ENCODE data around the gene CPXM2.

The CPXM2 gene

DNA sequence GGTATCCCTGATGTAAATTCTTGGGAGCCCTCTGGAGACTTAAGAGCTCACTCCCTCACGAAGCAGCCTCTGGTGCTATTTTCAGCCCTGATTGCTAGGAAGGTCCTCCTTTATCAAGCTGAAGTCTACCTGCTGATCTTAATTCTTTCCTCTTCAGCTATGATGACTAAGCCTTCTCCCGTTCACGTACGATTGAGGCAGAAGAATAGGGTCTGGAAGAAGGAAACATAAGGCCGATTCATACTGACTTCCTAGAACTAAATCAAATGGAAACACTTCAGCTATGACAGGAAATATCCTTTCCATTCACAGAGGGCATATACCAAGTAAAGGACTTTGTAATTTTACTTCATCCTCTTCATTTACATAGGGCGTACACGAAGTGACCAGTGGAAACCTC is 107.0 kb downstream of the CPXM2 start:
- H3K36me3 ChIP-seq (ENCODE audit: control insufficient read depth in 2 of 2, insufficient read depth in 2 of 2, low read length in 2 of 2), result peaks cover 8 to 27% of the 10 kb centered on the region in 2 donors
- no peaks in the 10 kb centered on the region for H3K27me3 ChIP-seq (ENCODE audit: control insufficient read depth in 1 of 2, insufficient read depth in 2 of 2, low read length in 2 of 2)
- no peaks in the 10 kb centered on the region for H3K9me3 ChIP-seq (ENCODE audit: control insufficient read depth in 2 of 2, low read length in 2 of 2)
- no peak overlapping the region for H3K27ac ChIP-seq (ENCODE audit: low read length)
- no peak overlapping the region for H3K4me3 ChIP-seq (ENCODE audit: low read length in 2 of 2)
- no peak overlapping the region for H3K9ac ChIP-seq (ENCODE audit: low read length in 2 of 2)
- peaks cover 19% of the 10 kb centered on the region for H3K4me1 ChIP-seq (ENCODE audit: control insufficient read depth, insufficient read depth, low read length)

DNA sequence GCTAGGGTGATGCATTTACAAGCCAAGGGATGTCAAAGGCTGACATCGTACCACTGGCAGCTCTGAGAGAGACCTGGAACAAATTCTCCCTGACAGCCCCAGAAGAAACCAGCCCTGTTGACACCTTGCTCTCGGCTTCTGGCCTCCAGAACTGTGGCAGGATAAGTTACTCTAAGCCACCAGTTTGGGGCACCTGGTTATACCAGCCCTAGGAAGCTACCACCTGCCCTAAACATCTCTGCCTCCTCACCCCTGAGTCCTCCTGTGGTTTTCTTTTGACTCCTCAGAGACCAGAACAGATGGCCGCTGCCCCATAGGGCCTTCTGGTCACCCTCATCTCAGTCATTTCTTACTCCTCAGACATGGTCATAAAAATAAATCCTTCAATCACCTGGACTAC is 107.4 kb downstream of the CPXM2 start:
- Histone ChIP-seq H3K27me3 (ENCODE audit: control insufficient read depth in 1 of 2, insufficient read depth in 2 of 2, low read length in 2 of 2) (no peaks in the 10 kb centered on the region), H3K27ac (ENCODE audit: low read length) (no peak overlapping the region), H3K9ac (ENCODE audit: low read length in 2 of 2) (no peak overlapping the region), H3K4me1 (ENCODE audit: control insufficient read depth, insufficient read depth, low read length) (peaks cover 19% of the 10 kb centered on the region), H3K4me3 (ENCODE audit: low read length in 2 of 2) (no peak overlapping the region), H3K36me3 (ENCODE audit: control insufficient read depth in 2 of 2, insufficient read depth in 2 of 2, low read length in 2 of 2) (peaks cover 8 to 27% of the 10 kb centered on the region in 2 donors), H3K9me3 (ENCODE audit: control insufficient read depth in 2 of 2, low read length in 2 of 2) (no peaks in the 10 kb centered on the region)

DNA sequence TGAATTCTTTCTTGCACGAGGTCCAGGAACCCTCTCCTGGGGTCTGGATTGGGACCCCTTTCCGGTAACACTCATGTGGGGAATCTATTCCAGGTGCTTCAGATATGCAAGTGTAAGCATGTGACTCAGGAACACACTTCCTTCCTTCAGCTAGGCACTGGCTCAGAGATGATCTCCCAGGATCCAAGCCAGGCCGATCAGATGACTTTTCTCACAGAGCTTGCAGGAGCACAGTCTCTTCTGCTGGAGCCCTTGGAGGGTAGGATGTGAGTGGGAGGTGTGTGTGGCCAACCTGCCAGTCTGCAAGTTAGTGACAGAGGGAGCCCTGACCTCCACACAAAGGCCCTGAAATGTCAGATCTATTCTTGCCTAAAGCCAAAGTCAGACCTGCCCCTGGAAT is 108.3 kb downstream of the CPXM2 start:
- H3K27me3 ChIP-seq (ENCODE audit: control insufficient read depth in 1 of 2, insufficient read depth in 2 of 2, low read length in 2 of 2), result no peaks in the 10 kb centered on the region
- H3K4me3 ChIP-seq (ENCODE audit: low read length in 2 of 2), result no peak overlapping the region
- H3K4me1 ChIP-seq (ENCODE audit: control insufficient read depth, insufficient read depth, low read length), result peaks cover 22% of the 10 kb centered on the region
- no peak overlapping the region for H3K9ac ChIP-seq (ENCODE audit: low read length in 2 of 2)
- no peak overlapping the region for H3K27ac ChIP-seq (ENCODE audit: low read length)
- H3K9me3 ChIP-seq (ENCODE audit: control insufficient read depth in 2 of 2, low read length in 2 of 2), result no peaks in the 10 kb centered on the region
- H3K36me3 ChIP-seq (ENCODE audit: control insufficient read depth in 2 of 2, insufficient read depth in 2 of 2, low read length in 2 of 2), result peaks cover 11 to 31% of the 10 kb centered on the region in 2 donors

DNA sequence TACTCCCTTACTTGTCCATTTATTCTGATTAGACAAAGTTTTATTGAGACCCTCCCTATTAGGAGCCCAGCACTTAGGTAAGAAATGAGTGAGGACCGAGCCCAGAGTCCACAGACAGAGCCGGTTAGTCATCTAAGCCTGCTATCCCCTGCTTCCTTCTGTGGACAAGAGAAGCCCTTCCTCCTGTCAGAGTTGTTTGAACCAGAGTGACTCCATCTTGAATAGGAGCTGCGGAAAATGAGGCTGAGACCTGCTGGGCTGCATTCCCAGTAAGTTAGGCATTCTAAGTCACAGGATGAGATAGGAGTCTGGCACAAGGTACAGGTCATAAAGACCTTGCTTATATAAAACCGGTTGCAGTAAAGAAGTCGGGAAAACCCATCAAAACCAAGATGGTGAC is 109.1 kb downstream of the CPXM2 start:
- no peak overlapping the region for H3K9ac ChIP-seq (ENCODE audit: low read length in 2 of 2)
- no peak overlapping the region for H3K4me3 ChIP-seq (ENCODE audit: low read length in 2 of 2)
- no peaks in the 10 kb centered on the region for H3K27me3 ChIP-seq (ENCODE audit: control insufficient read depth in 1 of 2, insufficient read depth in 2 of 2, low read length in 2 of 2)
- no peak overlapping the region for H3K27ac ChIP-seq (ENCODE audit: low read length)
- H3K36me3 ChIP-seq (ENCODE audit: control insufficient read depth in 2 of 2, insufficient read depth in 2 of 2, low read length in 2 of 2), result peaks cover 11 to 35% of the 10 kb centered on the region in 2 donors
- peaks cover 22% of the 10 kb centered on the region for H3K4me1 ChIP-seq (ENCODE audit: control insufficient read depth, insufficient read depth, low read length)
- H3K9me3 ChIP-seq (ENCODE audit: control insufficient read depth in 2 of 2, low read length in 2 of 2), result no peaks in the 10 kb centered on the region

DNA sequence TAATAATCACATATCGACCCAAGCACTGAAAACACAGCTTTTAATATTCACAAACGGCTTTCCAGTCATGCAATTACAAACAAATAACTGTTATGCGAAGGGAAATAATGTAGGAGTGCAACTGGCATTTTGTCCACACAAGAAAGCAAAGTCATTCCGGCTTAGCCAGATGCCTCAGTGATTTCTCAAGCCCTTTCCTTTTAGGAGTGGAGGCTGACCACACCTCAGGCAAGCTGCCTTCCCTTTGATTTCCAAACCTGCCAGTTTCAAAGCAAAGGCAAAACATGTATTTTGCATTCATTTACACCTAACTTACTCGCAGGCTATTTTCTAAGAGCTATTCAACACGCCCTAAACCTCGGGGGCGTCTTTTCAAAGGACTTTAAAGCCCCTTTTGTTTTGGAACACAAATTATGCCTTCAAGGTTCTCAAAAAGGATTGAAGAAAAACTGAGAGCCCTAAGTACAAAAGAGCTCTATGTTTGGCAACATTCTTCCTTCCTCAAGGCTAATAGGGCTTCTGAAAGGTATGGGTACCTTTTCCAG is 109.6 kb downstream of the CPXM2 start:
- Histone ChIP-seq H3K36me3 (ENCODE audit: control insufficient read depth in 2 of 2, insufficient read depth in 2 of 2, low read length in 2 of 2) (peaks cover 10 to 35% of the 10 kb centered on the region in 2 donors), H3K9me3 (ENCODE audit: control insufficient read depth in 2 of 2, low read length in 2 of 2) (no peaks in the 10 kb centered on the region), H3K4me1 (ENCODE audit: control insufficient read depth, insufficient read depth, low read length) (peaks cover 22% of the 10 kb centered on the region), H3K9ac (ENCODE audit: low read length in 2 of 2) (no peak overlapping the region), H3K4me3 (ENCODE audit: low read length in 2 of 2) (no peak overlapping the region), H3K27ac (ENCODE audit: low read length) (no peak overlapping the region), H3K27me3 (ENCODE audit: control insufficient read depth in 1 of 2, insufficient read depth in 2 of 2, low read length in 2 of 2) (no peaks in the 10 kb centered on the region)

DNA sequence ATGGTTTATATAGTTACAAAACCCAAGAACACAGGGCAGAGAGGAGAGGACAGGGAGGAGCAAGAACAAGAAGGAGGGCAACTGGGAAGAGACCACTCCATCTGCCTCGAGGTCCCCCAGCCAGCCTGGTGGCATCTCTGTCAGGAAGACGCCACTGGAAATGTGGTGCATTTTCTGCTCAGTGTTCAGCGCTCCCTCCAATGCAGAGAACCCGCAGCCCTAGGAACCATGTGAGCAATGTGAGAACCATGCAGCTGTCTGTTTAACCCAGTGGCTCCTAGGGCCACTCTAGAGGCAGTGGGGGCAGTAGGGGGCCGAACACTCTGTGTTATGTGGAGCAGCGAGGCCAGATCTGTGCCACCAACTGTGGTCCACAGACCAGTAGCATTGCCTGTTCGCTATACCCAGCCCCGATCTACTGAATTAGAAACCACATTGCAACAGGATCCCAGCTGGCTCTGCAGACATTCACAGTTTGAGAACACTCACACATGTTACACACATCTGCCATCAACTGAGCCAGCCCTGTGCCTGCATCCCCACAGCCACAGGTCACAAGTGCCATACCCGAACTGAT is 110.2 kb downstream of the CPXM2 start:
- H3K9me3 ChIP-seq (ENCODE audit: control insufficient read depth in 2 of 2, low read length in 2 of 2), result no peaks in the 10 kb centered on the region
- H3K4me3 ChIP-seq (ENCODE audit: low read length in 2 of 2), result no peak overlapping the region
- no peaks in the 10 kb centered on the region for H3K27me3 ChIP-seq (ENCODE audit: control insufficient read depth in 1 of 2, insufficient read depth in 2 of 2, low read length in 2 of 2)
- no peak overlapping the region for H3K9ac ChIP-seq (ENCODE audit: low read length in 2 of 2)
- no peak overlapping the region for H3K27ac ChIP-seq (ENCODE audit: low read length)
- H3K36me3 ChIP-seq (ENCODE audit: control insufficient read depth in 2 of 2, insufficient read depth in 2 of 2, low read length in 2 of 2), result peaks cover 8 to 35% of the 10 kb centered on the region in 2 donors
- H3K4me1 ChIP-seq (ENCODE audit: control insufficient read depth, insufficient read depth, low read length), result peaks cover 22% of the 10 kb centered on the region

DNA sequence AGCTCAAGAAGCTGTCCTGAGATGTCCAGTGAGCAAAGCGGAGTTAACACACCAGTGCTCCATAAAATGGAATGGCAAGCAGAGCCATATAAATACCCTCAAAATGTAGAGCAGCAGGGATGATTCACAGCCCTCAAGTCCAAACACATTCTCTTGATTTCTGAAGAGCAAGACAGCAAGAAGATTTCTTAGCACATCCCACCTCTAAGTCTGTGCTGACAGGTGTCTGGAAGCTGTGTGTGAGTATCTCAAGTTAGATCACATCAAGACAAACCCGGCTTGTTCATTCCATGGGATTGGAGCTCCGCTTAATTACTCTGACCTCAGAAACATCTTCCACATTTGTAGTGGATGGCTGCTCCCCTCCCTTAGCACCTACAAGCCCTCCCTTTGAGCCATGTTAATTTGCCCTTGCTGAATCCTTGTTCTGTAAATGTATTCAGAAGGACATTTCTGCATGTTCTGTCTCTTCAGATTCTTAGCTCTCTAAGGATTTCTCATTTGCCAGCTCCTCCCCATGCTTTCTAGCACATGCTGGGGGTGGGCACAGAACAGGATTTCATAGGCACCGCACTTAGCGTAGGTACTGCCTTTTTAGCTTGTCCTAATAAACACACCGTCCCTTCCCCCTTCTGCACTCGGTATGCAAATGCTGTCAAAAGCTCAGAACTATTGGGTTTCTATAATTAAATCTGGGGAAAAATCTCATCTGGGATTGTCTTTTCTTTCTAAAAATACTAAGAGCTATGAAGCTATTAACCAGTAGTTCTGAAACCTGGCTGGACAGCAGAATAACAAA is 112.7 kb downstream of the CPXM2 start:
- Histone ChIP-seq H3K4me3 (ENCODE audit: low read length in 2 of 2) (no peak overlapping the region), H3K9ac (ENCODE audit: low read length in 2 of 2) (no peak overlapping the region), H3K27ac (ENCODE audit: low read length) (no peak overlapping the region), H3K36me3 (ENCODE audit: control insufficient read depth in 2 of 2, insufficient read depth in 2 of 2, low read length in 2 of 2) (peaks cover 10 to 29% of the 10 kb centered on the region in 2 donors), H3K4me1 (ENCODE audit: control insufficient read depth, insufficient read depth, low read length) (peaks cover 18% of the 10 kb centered on the region), H3K9me3 (ENCODE audit: control insufficient read depth in 2 of 2, low read length in 2 of 2) (no peaks in the 10 kb centered on the region), H3K27me3 (ENCODE audit: control insufficient read depth in 1 of 2, insufficient read depth in 2 of 2, low read length in 2 of 2) (no peaks in the 10 kb centered on the region)

DNA sequence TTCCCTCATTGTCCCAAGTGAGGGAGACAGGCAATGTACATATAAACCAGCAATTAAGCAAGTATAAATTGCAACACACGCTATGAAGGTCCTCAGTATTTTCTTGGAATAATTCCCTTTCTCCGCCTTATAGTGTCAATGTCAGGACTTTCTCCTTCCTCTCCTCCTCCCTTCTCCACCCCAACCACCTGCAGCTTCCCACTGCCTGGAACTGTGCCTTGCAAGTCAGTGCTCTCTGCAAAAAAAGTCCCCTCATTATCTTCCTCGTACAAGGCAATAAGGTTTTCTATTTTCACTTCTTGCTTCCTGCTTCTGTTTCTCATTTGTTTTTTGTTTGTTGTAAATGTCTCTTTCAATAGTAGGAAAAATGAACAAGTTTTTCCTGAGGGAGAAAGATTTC is 113.7 kb downstream of the CPXM2 start:
- Histone ChIP-seq H3K27me3 (ENCODE audit: control insufficient read depth in 1 of 2, insufficient read depth in 2 of 2, low read length in 2 of 2) (no peaks in the 10 kb centered on the region), H3K9ac (ENCODE audit: low read length in 2 of 2) (no peak overlapping the region), H3K9me3 (ENCODE audit: control insufficient read depth in 2 of 2, low read length in 2 of 2) (no peaks in the 10 kb centered on the region), H3K27ac (ENCODE audit: low read length) (no peak overlapping the region), H3K4me1 (ENCODE audit: control insufficient read depth, insufficient read depth, low read length) (peaks cover 14% of the 10 kb centered on the region), H3K4me3 (ENCODE audit: low read length in 2 of 2) (no peak overlapping the region), H3K36me3 (ENCODE audit: control insufficient read depth in 2 of 2, insufficient read depth in 2 of 2, low read length in 2 of 2) (peaks cover 14 to 35% of the 10 kb centered on the region in 2 donors)

DNA sequence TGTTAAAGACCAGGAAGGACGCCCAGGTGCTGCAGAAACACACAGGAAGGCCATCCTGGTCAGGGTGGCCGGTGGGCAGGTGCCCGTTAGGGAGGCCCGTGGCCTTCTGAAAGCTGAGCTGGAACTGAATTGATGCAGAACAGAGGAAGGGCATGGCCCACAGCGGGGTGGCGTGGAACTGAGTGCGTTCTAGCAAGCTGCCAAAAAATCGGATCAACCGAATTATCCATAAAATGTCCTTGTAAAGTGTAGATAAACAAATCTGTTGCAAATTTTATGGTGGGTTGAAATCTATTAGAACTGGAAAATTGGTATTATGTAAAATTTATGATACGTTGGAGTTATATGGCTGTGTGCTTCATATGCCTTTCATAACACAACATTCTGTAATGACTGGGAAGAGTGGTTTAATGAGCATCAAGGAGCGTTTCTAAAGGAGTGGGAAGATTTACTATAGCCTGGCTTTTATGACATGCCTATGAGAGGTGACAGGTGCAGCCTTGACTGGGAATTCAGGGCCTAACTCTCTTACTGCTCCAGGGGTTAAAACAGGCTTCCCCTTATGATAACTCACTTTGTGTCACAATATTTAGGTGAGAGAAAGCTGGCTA is 117.4 kb downstream of the CPXM2 start:
- H3K27me3 ChIP-seq (ENCODE audit: control insufficient read depth in 1 of 2, insufficient read depth in 2 of 2, low read length in 2 of 2), result no peaks in the 10 kb centered on the region
- peaks cover 10% of the 10 kb centered on the region for H3K4me1 ChIP-seq (ENCODE audit: control insufficient read depth, insufficient read depth, low read length)
- H3K9ac ChIP-seq (ENCODE audit: low read length in 2 of 2), result no peak overlapping the region
- H3K36me3 ChIP-seq (ENCODE audit: control insufficient read depth in 2 of 2, insufficient read depth in 2 of 2, low read length in 2 of 2), result peaks cover 24 to 47% of the 10 kb centered on the region in 2 donors
- H3K27ac ChIP-seq (ENCODE audit: low read length), result no peak overlapping the region
- no peak overlapping the region for H3K4me3 ChIP-seq (ENCODE audit: low read length in 2 of 2)
- H3K9me3 ChIP-seq (ENCODE audit: control insufficient read depth in 2 of 2, low read length in 2 of 2), result no peaks in the 10 kb centered on the region

DNA sequence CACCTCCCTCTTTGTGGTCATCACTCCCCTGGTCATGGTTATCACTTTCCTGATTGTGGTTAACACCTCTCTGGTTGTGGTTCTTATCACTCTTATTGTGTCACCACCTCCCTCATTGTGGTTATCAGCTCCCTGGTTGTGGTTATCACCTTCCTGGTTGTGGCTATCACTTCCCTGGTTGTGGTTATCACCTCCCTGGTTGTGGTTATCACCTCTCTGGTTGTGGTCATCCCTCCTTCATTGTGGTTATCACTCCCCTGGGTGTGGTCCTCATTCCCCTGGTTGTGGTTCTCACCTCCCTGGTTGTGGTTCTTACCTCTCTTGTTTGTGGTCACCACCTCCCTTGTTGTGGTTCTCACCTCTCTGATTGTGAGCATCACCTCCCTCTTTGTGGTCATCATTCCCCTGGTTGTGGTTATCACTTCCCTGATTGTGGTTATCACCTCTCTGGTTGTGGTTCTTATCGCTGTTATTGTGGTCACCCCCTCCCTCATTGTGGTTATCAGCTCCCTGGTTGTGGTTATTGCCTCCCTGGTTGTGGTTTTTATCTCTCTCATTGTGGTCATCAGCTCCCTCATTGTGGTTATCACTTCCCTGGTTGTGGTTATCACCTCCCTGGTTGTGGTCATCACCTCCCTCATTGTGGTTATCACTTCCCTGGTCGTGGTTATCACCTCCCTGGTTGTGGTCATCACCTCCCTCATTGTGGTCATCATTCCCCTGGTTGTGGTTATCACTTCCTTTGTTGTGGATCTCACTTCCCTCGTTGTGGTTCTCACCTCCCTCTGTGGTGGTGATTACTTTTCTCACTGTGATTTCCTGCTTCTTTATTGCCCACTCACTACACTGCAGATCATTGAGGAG is 118.7 kb downstream of the CPXM2 start:
- peak overlapping the region; percentile 18 for H3K27ac ChIP-seq (ENCODE audit: low read length)
- H3K36me3 ChIP-seq (ENCODE audit: control insufficient read depth in 2 of 2, insufficient read depth in 2 of 2, low read length in 2 of 2), result peaks cover 25 to 47% of the 10 kb centered on the region in 2 donors
- no peak overlapping the region for H3K9ac ChIP-seq (ENCODE audit: low read length in 2 of 2)
- H3K4me3 ChIP-seq (ENCODE audit: low read length in 2 of 2), result no peak overlapping the region
- H3K27me3 ChIP-seq (ENCODE audit: control insufficient read depth in 1 of 2, insufficient read depth in 2 of 2, low read length in 2 of 2), result no peaks in the 10 kb centered on the region
- no peaks in the 10 kb centered on the region for H3K9me3 ChIP-seq (ENCODE audit: control insufficient read depth in 2 of 2, low read length in 2 of 2)
- H3K4me1 ChIP-seq (ENCODE audit: control insufficient read depth, insufficient read depth, low read length), result peaks cover 7% of the 10 kb centered on the region
